Suppressor macrophage (primary cell): ENCODE data around the gene GJC1.
"Not testable (repeated sequence)": the region's sequence is repeated elsewhere in the genome, so short reads cannot be mapped to it uniquely, and the experiment has no call there.

Experiments
- DNase-seq, 4 experiments: peaks; one replicate each; pipeline ENCODE4 v3.0.0-alpha.2; 2020 to 2022

The GJC1 gene

DNA sequence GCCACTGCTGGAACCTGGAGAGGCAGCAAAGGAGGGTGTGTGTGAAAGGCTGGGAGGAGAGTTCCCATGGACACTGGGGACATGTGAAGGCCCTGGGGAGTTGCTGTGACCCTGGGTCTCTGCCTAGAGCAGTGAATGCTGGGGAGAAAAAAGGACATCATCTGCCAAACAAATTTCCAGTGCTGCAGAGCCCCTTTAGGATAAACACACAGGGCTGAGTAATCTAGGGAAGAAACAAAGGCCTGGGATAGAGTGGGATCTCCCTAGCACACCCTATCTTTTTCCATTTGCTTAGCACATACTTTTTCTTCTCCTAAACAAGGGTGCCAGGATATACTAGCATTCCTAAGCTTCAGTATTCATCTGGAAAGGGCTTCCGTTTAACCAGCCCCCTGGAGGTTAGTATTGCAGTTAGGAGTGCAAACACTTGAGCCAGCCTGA, 14.3 kb upstream of the GJC1 start:
- no peak for DNase-seq

DNA sequence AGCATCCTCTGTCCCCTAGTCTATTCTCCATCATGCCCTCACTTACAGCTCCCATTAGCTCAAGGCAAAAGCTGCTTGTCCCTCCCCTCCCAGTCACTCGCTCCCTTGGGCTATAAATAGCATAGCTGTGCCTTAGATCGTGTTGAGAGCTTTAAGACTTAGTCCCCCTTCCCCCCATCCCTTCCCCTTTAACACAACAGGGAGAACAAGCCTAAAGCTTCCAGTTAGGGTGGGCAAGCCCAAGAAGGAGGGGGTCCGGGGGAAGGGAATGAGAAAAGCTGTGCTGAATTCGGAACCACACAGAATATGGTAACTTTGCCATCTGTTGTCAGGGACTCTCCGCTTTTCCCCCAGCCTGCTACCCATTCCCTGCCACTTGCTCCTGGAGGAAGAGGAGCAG, 12.7 kb upstream of the GJC1 start:
- DNase-seq, result no peak

DNA sequence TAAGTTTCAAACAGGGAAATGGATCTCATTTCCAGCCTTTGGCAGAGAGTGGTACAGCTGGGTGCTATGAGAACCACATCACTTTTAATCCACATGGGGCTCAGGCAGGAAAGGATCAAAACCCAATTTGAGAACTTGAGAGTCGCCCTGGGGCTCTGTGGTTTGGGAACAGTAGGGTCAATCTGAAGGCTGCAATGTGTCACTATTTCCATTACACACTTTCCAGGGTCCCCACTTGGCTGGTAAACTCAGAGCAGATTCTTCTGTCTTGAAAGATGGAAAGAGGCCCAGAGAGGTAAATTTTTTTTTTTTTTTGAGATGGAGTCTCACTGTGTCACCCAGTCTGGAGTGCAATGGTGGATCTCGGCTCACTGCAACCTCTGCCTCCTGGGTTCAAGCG, 10.8 kb upstream of the GJC1 start:
- DNase-seq, result no peak

DNA sequence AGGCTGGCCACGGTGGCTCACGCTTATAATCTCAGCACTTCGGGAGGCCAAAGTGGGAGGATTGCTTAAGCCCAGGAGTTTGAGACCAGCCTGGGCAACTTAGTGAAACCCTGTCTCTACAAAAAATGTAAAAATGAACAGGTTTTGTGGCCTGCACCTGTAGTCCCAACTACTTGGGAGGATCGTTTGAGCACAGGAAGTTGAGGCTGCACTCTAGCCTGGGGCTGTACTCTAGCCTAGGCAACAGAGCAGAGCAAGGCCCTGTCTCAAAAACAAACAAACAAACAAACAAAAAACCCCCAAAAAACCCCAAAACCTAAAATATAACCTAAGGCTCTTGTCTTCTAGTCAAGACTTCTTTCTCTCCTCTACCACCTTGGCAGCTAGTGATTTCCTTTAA, 10.2 kb upstream of the GJC1 start:
- no peak for DNase-seq

DNA sequence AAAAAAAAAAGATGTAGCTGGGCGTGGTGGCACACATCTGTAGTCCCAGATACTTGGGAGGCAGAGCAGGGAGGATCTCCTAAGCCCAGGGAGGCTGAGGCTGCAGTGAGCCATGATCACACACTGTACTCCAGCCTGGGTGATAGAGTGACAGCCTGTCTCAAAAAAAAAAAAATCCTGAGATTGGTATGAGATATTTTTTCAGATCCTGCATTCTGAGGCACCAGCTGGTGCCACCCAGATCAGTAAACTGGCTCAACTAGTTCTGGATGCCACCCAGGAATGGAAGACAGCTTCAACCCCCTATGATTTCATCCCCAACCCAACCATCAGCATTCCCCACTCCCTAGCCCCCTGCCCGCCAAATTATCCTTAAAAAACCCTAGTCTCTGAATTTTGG, 7.1 kb upstream of the GJC1 start:
- no peak for DNase-seq

DNA sequence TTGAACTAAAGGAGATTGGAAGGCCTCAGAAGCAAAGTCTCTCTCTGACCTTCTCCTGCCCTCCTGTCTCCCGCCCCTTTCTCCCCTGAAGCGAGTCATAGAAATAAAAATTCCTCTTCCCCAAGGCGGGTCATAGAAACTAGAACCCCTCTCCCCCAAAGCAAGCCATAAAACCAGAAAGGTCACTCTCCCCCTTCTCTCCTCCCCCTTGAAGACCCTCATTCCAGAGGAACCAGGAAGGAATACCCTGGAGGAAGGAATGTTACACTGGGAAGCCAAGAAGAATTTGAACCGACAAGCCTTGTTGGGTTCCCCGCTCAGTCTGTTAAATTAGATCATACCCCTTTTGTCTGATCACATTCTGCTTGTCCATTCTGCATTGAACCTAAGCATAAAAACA, 2.7 kb upstream of the GJC1 start:
- DNase-seq, result no peak

DNA sequence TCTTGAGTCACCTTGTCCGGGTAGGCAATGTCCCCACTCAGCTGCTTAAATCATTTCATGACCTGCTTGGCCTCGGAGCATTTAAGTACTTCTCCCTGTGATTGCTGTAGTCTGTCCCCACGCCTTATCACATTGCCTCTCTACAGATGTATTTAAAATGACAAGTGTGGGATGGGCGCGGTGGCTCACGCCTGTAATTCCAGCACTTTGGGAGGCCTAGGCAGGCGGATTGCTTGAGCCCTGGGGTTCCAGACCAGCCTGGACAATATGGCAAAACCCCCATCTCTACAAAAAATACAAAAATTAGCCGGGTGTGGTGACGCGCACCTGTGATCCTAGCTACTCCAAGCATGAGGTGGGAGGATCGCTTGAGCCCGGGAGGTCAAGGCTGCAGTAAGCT, 1.3 kb upstream of the GJC1 start:
- DNase-seq, result peak in 1 of 4 experiments; percentile 6

DNA sequence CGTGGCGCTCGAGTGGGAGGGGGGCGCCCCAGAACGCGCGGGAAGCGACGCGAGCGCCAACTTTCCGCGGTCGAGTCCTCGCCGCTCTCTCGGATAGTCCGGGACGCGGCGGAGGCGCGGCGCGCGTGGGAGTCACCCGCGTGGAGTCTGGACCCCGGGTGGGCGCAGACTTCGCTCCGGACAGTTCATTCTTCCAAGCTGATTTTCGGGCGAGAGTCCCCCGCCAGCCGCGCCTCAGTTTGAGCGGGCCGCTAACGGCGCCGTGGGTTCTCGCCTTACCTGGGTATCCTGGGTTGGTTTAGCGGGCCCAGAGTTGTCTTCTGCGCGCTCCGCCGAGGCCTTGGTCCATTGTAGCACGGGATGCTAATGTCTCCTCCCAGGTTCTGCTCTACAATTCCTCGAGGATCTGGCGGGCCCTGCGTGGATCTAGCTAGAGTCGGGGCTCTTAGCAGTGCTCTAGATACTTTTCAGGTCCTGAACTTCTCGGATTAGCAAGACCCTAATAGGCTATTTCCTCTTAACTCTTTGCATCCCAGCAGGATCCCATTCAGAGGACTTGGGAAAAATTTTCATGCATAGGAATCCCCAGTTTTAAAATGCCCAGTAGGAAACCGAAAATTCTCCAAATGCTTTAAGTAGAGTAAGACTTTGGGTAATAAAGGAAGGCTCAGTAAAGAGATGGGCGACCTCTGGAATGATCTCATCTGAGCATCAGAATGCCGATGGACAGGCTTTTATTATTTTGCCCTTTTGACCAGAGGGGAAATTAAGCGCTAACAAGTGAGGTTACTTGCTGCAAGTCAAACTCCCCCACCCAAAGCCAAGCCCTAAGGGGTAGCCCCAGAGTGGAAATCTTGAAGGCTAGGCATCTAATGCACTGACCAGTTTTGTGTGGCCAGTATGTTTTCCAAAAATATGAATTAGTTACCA, 537 bp upstream of the GJC1 start:
- peak in 2 of 4 experiments; percentile 12 to 23 for DNase-seq

DNA sequence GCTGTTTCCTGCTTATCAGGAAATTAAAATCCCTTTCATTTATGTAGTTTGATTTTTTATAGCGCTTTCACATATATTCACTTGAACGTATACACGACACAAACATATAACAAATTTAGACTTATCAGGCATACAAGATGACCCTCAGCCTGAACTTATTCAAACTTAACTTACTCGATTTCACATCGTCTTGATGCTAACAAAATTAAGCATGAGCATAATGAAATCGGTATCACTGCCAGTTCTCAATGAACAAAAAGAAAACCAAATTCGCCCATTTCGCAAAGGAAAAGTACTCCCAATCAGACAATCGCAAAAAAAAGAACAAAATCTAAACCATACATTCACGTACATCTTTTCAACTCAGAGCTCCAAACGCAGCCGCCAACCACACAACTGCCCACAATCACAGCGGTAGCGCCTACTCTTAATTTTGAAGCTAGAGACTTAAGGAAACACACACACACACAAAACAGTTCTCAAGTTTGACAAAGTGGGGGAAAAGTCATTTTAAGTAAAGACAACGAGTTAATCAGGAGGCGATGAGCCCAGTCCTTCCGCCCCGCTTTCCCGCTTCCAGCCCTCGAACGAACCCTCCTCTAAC, 1.1 kb downstream of the GJC1 start:
- DNase-seq, result peak in 3 of 4 experiments; percentile 14 to 39 (median 17)

DNA sequence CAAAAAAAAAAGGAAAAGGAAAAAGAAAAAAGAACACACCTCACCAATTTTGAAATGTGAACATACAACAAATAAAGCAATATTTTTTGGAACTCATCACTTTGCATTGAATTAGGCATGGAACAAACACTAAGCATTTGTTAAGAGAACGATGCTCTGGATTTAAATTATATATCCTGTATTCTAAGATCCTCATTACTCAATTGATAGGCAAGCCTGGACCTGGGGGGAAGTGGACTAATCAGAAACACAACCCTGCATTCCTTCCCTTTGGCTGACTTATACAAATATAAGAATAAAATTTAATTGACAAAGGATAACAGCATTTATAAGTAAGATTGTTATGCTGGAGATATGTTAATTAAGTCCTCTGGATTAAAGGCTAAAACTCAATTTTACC, 2.2 kb downstream of the GJC1 start:
- DNase-seq, result no peak

DNA sequence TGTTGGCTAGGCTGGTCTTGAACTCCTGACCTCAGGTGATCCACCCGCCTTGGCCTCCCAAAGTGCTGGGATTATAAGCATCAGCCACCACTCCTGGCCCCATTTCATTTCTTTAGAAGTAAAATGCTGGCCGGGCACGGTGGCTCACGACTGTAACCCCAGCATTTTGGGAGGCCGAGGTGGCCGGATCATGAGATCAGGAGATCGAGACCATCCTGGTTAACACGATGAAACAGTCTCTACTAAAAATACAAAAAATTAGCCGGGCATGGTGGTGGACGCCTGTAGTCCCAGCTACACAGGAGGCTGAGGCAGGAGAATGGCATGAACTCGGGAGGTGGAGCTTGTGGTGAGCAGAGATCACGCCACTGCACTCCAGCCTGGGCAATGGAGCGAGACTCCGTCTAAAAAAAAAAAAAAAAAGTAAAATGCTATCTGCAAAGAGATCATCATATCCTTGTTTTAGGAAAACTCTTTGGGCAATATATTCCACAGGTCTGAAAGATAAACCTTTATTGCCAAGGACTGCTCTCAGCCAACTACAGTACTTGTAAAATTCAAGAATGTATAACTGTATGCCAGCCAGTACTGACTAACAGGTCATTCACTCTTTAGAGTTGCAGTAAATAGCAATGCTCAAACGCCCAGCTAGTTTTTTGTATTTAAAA, 3.8 kb downstream of the GJC1 start:
- no peak for DNase-seq

DNA sequence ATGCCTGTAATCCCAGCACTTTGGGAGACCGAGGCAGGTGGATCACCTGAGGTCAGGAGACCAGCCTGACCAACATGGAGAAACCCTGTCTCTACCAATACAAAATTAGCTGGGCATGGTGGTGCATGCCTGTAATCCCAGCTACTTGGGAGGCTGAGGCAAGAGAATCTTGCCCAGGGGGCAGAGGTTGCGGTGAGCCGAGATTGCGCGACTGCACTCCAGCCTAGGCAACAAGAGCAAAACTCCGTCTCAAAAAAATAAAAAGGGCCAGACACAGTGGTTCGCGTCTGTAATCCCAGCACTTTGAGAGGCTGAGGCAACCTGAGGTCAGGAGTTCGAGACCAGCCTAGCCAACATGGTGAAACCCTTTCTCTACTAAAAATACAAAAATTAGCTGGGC, 4.9 kb downstream of the GJC1 start:
- DNase-seq, result not testable (repeated sequence)

DNA sequence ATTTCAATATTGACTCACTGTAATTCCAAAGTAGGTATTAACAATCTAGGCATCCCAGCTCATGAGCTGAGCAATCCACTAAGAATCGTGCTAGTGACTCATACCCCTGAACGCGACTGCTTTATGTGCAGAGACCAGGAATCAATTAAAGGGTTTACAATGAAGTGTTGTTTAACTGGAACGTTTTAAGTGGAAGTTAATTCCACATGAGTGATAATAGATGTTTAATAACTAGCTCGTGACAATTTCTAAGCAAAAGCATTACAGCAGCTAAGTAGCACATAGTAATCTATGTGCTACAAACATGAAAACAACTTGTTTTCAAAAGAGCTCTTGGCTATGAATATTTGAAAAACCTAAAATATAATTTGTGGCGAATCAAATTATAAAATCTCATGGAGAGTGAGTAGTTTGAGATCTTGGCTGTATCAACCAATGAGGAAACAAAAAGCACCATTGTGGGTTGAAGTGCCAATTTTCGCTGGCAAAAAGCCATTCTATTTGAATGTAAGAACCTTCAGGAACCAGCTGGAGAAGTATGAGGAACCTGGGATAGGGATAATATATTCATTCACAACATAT, 9.4 kb downstream of the GJC1 start:
- no peak for DNase-seq

DNA sequence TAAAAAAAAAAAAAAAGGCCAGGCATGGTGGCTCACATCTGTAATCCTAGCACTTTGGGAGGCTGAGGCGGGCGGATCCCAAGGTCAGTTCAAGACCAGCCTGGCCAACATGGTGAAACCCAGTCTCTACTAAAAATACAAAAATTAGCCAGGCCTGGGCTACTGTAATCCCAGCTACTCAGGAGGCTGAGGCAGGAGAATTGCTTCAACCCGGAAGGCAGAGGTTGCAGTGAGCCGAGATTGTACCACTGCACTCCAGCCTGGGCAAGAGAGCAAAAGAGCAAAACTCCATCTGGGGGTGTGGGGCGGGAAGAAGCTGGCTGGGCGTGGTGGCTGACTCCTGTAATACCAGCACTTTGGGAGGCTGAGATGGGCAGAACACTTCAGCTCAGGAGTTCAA, 11.6 kb downstream of the GJC1 start:
- not testable (repeated sequence) for DNase-seq

DNA sequence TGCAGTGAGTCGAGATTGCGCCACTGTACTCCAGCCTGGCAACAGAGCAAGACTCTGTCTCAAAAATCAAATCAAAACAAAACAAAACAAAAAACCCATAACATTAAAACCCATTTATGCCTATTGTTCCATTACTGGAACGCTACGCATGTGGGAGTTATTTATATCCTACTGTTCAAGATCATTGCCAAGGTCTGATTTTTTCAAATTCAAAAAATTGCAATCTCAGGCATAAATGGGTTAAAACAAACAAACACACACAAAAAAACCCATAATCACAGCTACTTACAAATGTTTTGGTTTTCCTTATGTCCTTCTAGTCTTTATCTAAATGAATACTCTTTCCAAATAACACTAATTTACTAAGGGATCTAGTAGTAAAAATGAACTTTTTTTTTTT, 17.8 kb downstream of the GJC1 start:
- DNase-seq, result no peak

DNA sequence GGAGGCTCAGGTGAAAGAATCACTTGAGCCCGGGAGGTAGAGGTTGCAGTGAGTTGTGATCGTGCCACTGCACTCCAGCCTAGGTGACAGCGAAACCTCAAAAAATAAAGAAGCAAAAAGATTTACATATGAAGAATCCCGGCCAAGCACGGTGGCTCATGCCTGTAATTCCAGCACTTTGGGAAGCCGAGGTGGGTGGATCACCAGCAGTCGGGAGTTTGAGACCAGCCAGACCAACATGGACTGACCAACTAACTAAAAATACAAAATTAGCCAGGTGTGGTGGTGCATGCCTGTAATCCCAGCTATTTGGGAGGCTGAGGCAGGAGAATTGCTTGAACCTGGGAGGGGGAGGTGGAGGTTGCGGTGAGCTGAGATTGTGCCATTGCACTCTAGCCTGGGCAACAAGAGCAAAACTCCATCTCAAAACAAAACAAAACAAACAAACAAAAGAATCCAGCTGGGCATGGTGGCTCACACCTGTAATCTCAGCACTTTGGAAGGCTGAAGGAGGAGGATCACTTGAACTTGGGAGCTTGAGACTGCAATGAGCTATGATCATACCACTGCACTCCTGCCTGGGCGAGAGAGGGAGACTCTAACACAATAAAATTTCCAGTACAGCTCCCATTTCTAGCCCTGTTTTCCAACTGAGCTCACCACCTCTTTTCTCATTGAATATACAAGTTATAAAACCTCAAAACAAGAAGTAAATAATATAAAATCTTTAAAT, 21.3 kb downstream of the GJC1 start:
- DNase-seq, result not testable (repeated sequence)

DNA sequence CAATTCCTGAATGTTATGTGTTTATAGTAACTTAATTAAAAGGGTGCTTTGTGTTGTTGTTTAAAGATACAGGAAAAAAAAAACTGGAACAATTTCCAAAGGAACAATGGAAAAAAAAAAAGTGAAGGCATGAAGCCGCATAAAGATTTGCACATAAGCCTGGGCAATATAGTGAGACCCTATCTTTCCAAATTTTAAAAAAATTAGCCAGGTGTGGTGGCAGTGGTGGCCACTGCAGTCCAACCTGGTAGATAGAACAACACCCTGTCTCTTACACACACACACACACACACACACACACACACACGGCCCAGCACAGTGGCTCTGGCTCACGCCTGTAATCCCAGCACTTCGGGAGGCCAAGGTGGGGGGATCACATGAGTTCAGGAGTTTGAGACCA, 21.9 kb downstream of the GJC1 start:
- DNase-seq, result no peak

DNA sequence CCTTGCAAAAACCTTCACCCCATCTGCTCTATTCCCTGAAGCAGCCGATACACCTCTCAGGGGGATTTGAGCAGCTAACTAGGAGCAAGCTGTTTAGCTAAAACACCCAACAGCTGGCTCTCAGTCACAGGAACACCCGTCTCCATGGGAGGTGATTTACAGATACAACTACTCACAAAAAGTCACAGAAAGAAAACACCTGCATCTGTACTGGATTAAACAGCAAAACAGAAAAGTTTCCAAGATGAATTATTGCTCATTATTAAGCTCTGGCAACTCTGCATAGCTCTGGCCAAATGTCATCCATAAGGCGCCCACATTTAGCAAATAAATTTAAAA, 22.3 kb downstream of the GJC1 start:
- no peak for DNase-seq

DNA sequence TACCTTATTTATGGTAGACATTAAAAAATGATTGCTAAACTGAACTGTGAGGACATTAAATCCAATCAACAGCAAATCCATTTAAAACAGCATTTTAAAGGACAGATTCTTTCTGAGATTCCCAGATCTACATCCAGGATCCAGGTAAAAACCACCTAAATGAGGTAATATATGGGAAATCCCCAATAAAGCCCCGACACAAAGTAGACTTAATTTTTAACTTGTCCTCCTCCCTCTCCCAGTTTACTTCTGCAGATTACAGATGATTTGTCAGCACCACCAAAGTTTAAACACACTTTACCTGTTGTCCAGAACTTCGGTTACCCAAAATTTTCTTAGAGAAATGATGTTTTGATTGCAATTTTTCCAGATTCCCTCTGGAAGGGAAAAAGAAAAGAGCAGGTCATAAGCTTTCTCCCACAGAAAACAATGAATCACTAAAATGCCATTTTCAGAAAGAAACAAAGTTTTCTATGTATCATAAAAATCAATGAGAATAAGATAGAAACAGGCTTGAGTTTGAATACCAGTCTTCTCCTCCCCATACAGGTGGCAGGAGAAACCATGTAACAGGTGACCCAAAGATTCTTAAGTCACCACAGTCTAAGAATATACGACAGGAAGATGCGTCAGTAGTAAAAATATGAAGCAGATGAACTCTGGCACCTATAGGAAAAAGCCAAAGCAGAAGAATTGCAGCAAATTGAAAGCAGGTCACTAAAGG, 22.8 kb downstream of the GJC1 start:
- no peak for DNase-seq

DNA sequence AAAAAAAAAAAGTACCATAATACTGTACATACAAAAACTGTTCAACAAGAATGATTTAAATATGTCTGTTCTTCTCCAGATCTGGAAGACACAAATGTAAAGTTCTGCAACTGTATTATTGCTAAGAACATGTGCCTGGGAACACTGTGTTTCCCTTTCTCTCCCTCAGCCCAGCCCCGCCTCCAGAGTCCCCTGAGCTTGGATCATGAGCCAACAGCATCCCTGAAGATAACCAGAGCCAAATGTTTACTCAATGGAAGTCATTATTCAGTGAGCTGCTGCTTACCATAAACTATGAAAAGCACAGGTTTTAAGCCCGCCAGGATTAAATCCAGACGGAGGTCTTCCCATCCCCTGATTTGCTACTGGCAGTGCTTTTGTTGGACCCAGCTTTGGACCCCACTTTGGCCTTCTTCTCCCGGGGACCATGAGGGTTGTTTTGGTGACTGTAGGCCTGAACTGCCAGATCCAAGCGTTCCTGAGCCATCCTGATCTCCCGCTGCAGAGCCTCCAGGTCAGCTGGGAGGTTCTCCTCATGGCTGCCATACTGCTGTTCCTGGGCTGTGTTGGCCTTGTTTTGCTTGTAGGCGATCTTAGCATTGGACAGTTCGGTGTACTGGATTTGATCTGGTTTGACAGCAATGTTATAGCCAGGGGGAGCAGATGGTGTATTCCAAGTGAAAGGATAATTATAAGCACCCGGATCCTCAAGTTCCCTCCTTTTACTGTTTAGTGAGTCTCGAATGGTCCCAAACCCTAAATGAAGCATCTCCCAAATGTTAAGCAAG, 25.6 kb downstream of the GJC1 start:
- no peak for DNase-seq

DNA sequence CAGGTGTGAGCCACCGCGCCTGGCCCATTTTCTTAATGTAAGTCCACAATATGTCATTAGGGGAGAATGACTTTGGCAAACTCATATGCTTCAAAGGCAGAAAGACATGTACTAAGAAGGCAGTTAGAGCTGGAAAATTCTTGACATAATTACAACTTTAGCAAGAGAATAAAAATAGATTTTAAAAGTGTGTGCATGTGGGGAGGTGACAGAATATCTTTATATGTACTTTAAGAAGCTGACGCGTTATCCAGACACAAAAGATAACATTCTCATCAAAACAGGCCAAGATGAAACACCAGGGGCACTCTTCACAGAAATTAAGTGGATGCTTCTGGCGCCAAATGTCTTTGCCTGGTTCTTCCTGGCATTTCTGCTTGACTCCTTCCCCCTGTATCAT, 28.2 kb downstream of the GJC1 start:
- DNase-seq, result no peak
